IMR-90 (cell line): ENCODE measurements around the gene EIF4B. TPM values are rescaled to one million over a fixed set of nuclear protein-coding genes. Genes with fewer than 3 reads are reported as not detected.

Experiments used
- ATAC-seq: fragments of 200-7000 bp; cut with Tn5 transposase; 2 replicates; pipeline ENCODE4 v1.9.1; 2020; ENCODE audit warnings: low read depth, mild to moderate bottlenecking, moderate library complexity
- BruUV-seq: library from RNA; stranded (reverse); fragments of 400-500 nt; replicated peaks from 2 replicates; lab custom pipeline; 2021; lab: Mats Ljungman, UMichigan
- CTCF ChIA-PET: fragments of 300-600 bp; formaldehyde crosslinking; extraction: SDS; loops from one replicate; lab custom pipeline; 2021; ENCODE audit warnings: antibody characterized with exemption; lab: Yijun Ruan, JAX
- POLR2A ChIA-PET: fragments of 300-600 bp; sonication (Branson Sonifier 250); formaldehyde crosslinking; loops from one replicate; lab custom pipeline; 2022; ENCODE audit warnings: antibody characterized with exemption; ENCODE audit not compliant: unreplicated experiment; lab: Charles Lee
- DNase-seq: peaks from one replicate; pipeline ENCODE4 v3.0.0; 2013
- H2AFZ ChIP-seq: replicated peaks from 2 replicates; pipeline ENCODE3; 2013; ENCODE audit warnings: low read length, mild to moderate bottlenecking; ENCODE audit not compliant: poor library complexity
- H2AK5ac ChIP-seq: 2 replicates; pipeline ENCODE4 v1.6.1; 2013; ENCODE audit warnings: low read depth, low read length, inconsistent platforms
- H2AK9ac ChIP-seq: replicated peaks from 2 replicates; pipeline ENCODE3; 2013; ENCODE audit warnings: mild to moderate bottlenecking, low read depth, low read length, moderate library complexity; ENCODE audit not compliant: poor library complexity
- H2BK120ac ChIP-seq: 2 replicates; pipeline ENCODE4 v1.6.1; 2013; ENCODE audit warnings: low read depth, low read length, inconsistent platforms
- H2BK15ac ChIP-seq: 3 replicates; pipeline ENCODE4 v1.6.1; 2013; ENCODE audit warnings: low read depth, low read length, inconsistent platforms
- H2BK20ac ChIP-seq: 2 replicates; pipeline ENCODE4 v1.6.1; 2013; ENCODE audit warnings: low read depth, mild to moderate bottlenecking, inconsistent platforms, low read length, moderate library complexity
- H2BK5ac ChIP-seq: 2 replicates; pipeline ENCODE4 v1.6.1; 2013; ENCODE audit warnings: mild to moderate bottlenecking, low read depth, low read length, inconsistent platforms; ENCODE audit not compliant: poor library complexity, severe bottlenecking
- H3K14ac ChIP-seq: replicated peaks from 2 replicates; pipeline ENCODE4 v1.6.1; 2013; ENCODE audit warnings: low read depth, low read length, inconsistent platforms
- H3K18ac ChIP-seq: 2 replicates; pipeline ENCODE4 v1.6.1; 2013; ENCODE audit warnings: low read depth, low read length, control low read depth
- H3K23ac ChIP-seq: 2 replicates; pipeline ENCODE4 v1.6.1; 2013; ENCODE audit warnings: low read depth, low read length, inconsistent platforms
- H3K27ac ChIP-seq: 2 replicates; pipeline ENCODE4 v1.5.1; 2013; ENCODE audit warnings: mild to moderate bottlenecking, control low read depth, low read length; ENCODE audit not compliant: insufficient read depth
- H3K27me3 ChIP-seq: 2 replicates; pipeline ENCODE4 v1.6.1; 2013; ENCODE audit warnings: low read length; ENCODE audit not compliant: control insufficient read depth, insufficient read depth
- H3K36me3 ChIP-seq: 2 replicates; pipeline ENCODE4 v1.6.1; 2013; ENCODE audit warnings: low read length, mixed read lengths; ENCODE audit not compliant: control insufficient read depth, insufficient read depth
- H3K4ac ChIP-seq: 2 replicates; pipeline ENCODE4 v1.6.1; 2013; ENCODE audit warnings: low read depth, low read length, inconsistent platforms
- H3K4me1 ChIP-seq: 2 replicates; pipeline ENCODE4 v1.6.1; 2013; ENCODE audit warnings: low read length, mixed read lengths; ENCODE audit not compliant: control insufficient read depth, insufficient read depth
- H3K4me2 ChIP-seq: 2 replicates; pipeline ENCODE4 v1.6.1; 2013; ENCODE audit warnings: low read depth, mild to moderate bottlenecking, control low read depth, low read length, moderate library complexity
- H3K4me3 ChIP-seq: 2 replicates; pipeline ENCODE4 v1.5.1; 2013; ENCODE audit warnings: low read depth, mild to moderate bottlenecking, control low read depth, low read length, moderate library complexity; ENCODE audit not compliant: insufficient read depth
- H3K56ac ChIP-seq: 2 replicates; pipeline ENCODE4 v1.6.1; 2013; ENCODE audit warnings: low read length, inconsistent platforms; ENCODE audit not compliant: insufficient read depth; ENCODE audit errors: extremely low read depth
- H3K79me1 ChIP-seq, 2 experiments: 2 replicates each; pipeline ENCODE4 v1.6.1; 2013; ENCODE audit warnings: low read length in 2 of 2, inconsistent platforms in 1 of 2, low read depth in 1 of 2
- H3K9ac ChIP-seq: 2 replicates; pipeline ENCODE4 v1.6.1; 2013; ENCODE audit warnings: low read depth, low read length, control low read depth
- H3K9me1 ChIP-seq: 2 replicates; pipeline ENCODE4 v1.6.1; 2013; ENCODE audit warnings: low read length, inconsistent platforms; ENCODE audit not compliant: insufficient read depth
- H3K9me3 ChIP-seq: 2 replicates; pipeline ENCODE4 v1.6.1; 2013; ENCODE audit warnings: low read length; ENCODE audit not compliant: control insufficient read depth, insufficient read depth
- H4K20me1 ChIP-seq: 2 replicates; pipeline ENCODE4 v1.6.1; 2013; ENCODE audit warnings: low read length, inconsistent platforms; ENCODE audit not compliant: insufficient read depth
- H4K5ac ChIP-seq: 2 replicates; pipeline ENCODE4 v1.6.1; 2013; ENCODE audit warnings: mild to moderate bottlenecking, low read depth, low read length, control low read depth
- H4K8ac ChIP-seq, 2 experiments: 2 replicates each; pipeline ENCODE4 v1.6.1; 2013; ENCODE audit warnings: low read depth in 2 of 2, low read length in 2 of 2, control low read depth in 1 of 2, inconsistent platforms in 1 of 2
- H4K91ac ChIP-seq: 2 replicates; pipeline ENCODE4 v1.6.1; 2013; ENCODE audit warnings: low read depth, low read length, inconsistent platforms; ENCODE audit not compliant: insufficient read depth
- CTCF ChIP-seq: conservative IDR thresholded peaks from 2 replicates; pipeline ENCODE4 v1.5.1; 2012; ENCODE audit warnings: mild to moderate bottlenecking, low read depth, low read length, improper control_type of control experiment
- ELK1 ChIP-seq: fragments of 150-350 bp; IDR thresholded peaks from 2 replicates; pipeline ENCODE4 v1.6.1; 2016; ENCODE audit warnings: low read depth, mild to moderate bottlenecking, low read length, moderate library complexity, borderline replicate concordance
- MXI1 ChIP-seq: IDR thresholded peaks from 2 replicates; pipeline ENCODE4 v1.6.1; 2012; ENCODE audit warnings: low read depth, mild to moderate bottlenecking, low read length, moderate library complexity, borderline replicate concordance
- RCOR1 ChIP-seq: IDR thresholded peaks from 2 replicates; pipeline ENCODE4 v1.6.1; 2012; ENCODE audit warnings: mild to moderate bottlenecking, low read length, improper control_type of control experiment; ENCODE audit not compliant: insufficient replicate concordance
- WGBS, 2 experiments: methylation state at CpG; one replicate each; pipeline versions ENCODE4 v1.1.5 to v1.1.7; 2013; ENCODE audit warnings: missing lambda C conversion rate in 2 of 2; ENCODE audit not compliant: insufficient read length in 1 of 2; ENCODE audit errors: extremely low coverage in 2 of 2; 5-methylcytosine and 5-hydroxymethylcytosine counted together
- dilution Hi-C: fragments of 300-500 bp; cut with HindIII; formaldehyde crosslinking; loops from one replicate; pipeline ENCODE4 v1.14.3; 2018; ENCODE audit warnings: low sequenced_read_pairs; ENCODE audit not compliant: unreplicated experiment
- in situ Hi-C: fragments of 300-500 bp; cut with MboI; formaldehyde crosslinking; loops from 3 replicates; pipeline ENCODE4 v1.14.3; 2019; ENCODE audit warnings: low sequenced_read_pairs, inconsistent platforms, mixed read lengths
- intact Hi-C: fragments of 100-400 bp; cut with micrococcal nuclease; formaldehyde crosslinking; loops from 2 replicates; pipeline ENCODE4 v1.10.0; 2022
- polyA plus RNA-seq, 3 experiments: library from polyadenylated mRNA; depleted of rRNA; stranded (reverse); fragments of >200 nt; gene quantifications; 2 replicates each; pipeline ENCODE4 v1.2.3, GENCODE V29; 2012; ENCODE audit warnings: low replicate concordance in 1 of 3
- total RNA-seq: library from RNA; depleted of rRNA; stranded (reverse); fragments of >200 nt; gene quantifications from 2 replicates; pipeline ENCODE4 v1.2.3, GENCODE V29; 2012

Gene EIF4B
- total and polyA plus RNA-seq, 2 of the 4 experiments (the other 2 are of a cell fraction): 313 to 671 TPM

- no peak overlapping the region for H4K8ac ChIP-seq
- in situ Hi-C loops: no loop called here
- no peak overlapping the region for H3K23ac ChIP-seq
- no peak overlapping the region for H3K27ac ChIP-seq
- intact Hi-C loops: no loop called here
- H3K4me1 ChIP-seq: peaks cover 3% of the 10 kb centered on the region; the same call in 1 of the 2 replicates
- peaks cover 93% of the 10 kb centered on the region for H4K20me1 ChIP-seq
- H3K4me3 ChIP-seq: no peak overlapping the region
- H2BK20ac ChIP-seq: no peak overlapping the region
- H3K18ac ChIP-seq: no peak overlapping the region
- no peak overlapping the region for H3K9ac ChIP-seq
- dilution Hi-C loops: no loop called here
- H3K9me1 ChIP-seq: peaks cover 7% of the 10 kb centered on the region
- H2AFZ ChIP-seq: no peak overlapping the region
- H3K27me3 ChIP-seq: no peaks in the 10 kb centered on the region
- H3K36me3 ChIP-seq: peaks cover 15% of the 10 kb centered on the region
- 86% methylated on average over 2 of the region's 3 CpGs; no CpG with 5 or more reads in 1 of the 2 experiments for WGBS, 2 experiments
- H3K79me1 ChIP-seq: peaks cover 8 to 52% of the 10 kb centered on the region in 2 experiments
- H3K4me2 ChIP-seq: no peak overlapping the region
- CTCF ChIA-PET: no interaction called here
- H4K91ac ChIP-seq: no peak overlapping the region
- H3K14ac ChIP-seq: no peak overlapping the region
- H2AK5ac ChIP-seq: no peak overlapping the region
- ATAC-seq (no peak), DNase-seq (no peak)
- no peak overlapping the region for H4K5ac ChIP-seq
- no peak overlapping the region for H2BK5ac ChIP-seq
- TF ChIP-seq MXI1: no peak
- TF ChIP-seq ELK1: no peak
- TF ChIP-seq CTCF: no peak
- no peak for TF ChIP-seq RCOR1
- H2AK9ac ChIP-seq: no peak overlapping the region
- H2BK120ac ChIP-seq: no peak overlapping the region
- no peak overlapping the region for H2BK15ac ChIP-seq
- H3K9me3 ChIP-seq: no peaks in the 10 kb centered on the region
- BruUV-seq: no TSS peak
- POLR2A ChIA-PET: interaction anchor here (0.6 kb wide), 1 partner anchor 40 kb away, joined by 3 read pairs; no protein-coding TSS in a partner anchor
- no peak overlapping the region for H3K56ac ChIP-seq
- H3K4ac ChIP-seq: no peak overlapping the region
Measured at GRCh38 chr12:53011889-53012288, 5.6 kb downstream of the EIF4B start.
